Measurements from ENCODE around the gene DOCK1. TPM values are rescaled to one million over a fixed set of nuclear protein-coding genes. Genes with fewer than 3 reads are reported as not detected.

Gene DOCK1
- total and polyA plus RNA-seq, 2 donors (not counting 1 experiment from before 2014, with no cell fraction given) = 20.5 to 91.0 TPM

- no peaks in the 10 kb centered on the region for H4K20me1 ChIP-seq (ENCODE audit: control insufficient read depth, extremely low read depth, insufficient read depth, low read length)
- no peak overlapping the region for H2AFZ ChIP-seq (ENCODE audit: low read length)
- no peak for DNase-seq (ENCODE audit: low read depth in 2 of 2)
- H3K27me3 ChIP-seq (ENCODE audit: control insufficient read depth, insufficient read depth, low read length) = no peaks in the 10 kb centered on the region
- no peak overlapping the region for H3K4me3 ChIP-seq (replicated peaks in 1 of 4; ENCODE audit: control extremely low read depth in 1 of 4, insufficient read depth in 1 of 4, low read depth in 3 of 4, low read length in 4 of 4)
- H3K27ac ChIP-seq (ENCODE audit: insufficient read depth, low read length) = no peak overlapping the region
- no peaks in the 10 kb centered on the region for H3K79me2 ChIP-seq (ENCODE audit: control insufficient read depth, insufficient read depth, low read length)
- no peaks in the 10 kb centered on the region for H3K4me1 ChIP-seq (ENCODE audit: control insufficient read depth, extremely low read depth, insufficient read depth, low read length)
- H3K4me2 ChIP-seq (ENCODE audit: extremely low read depth, insufficient read depth, low read length) = no peak overlapping the region
- H3K36me3 ChIP-seq (ENCODE audit: control insufficient read depth, insufficient read depth, low read length) = no peaks in the 10 kb centered on the region
- H3K9me3 ChIP-seq (ENCODE audit: control insufficient read depth, insufficient read depth, low read depth, low read length) = no peaks in the 10 kb centered on the region
- no peak for TF ChIP-seq EZH2 (IDR thresholded peaks at IDR 0.05; ENCODE audit: low read length, missing control alignments)
- no peak overlapping the region for H3K9ac ChIP-seq (ENCODE audit: insufficient read depth, low read length)
Observed at GRCh38 chr10:127474501-127474900, 569.3 kb downstream of the DOCK1 start.

GRCh38 chr10:127485153-127485857, 580.1 kb downstream of the DOCK1 start:
- Histone ChIP-seq H3K4me3 (replicated peaks in 1 of 4; ENCODE audit: control extremely low read depth in 1 of 4, insufficient read depth in 1 of 4, low read depth in 3 of 4, low read length in 4 of 4) (no peak overlapping the region), H3K9me3 (ENCODE audit: control insufficient read depth, insufficient read depth, low read depth, low read length) (no peaks in the 10 kb centered on the region), H2AFZ (ENCODE audit: low read length) (no peak overlapping the region), H3K36me3 (ENCODE audit: control insufficient read depth, insufficient read depth, low read length) (no peaks in the 10 kb centered on the region), H3K27me3 (ENCODE audit: control insufficient read depth, insufficient read depth, low read length) (no peaks in the 10 kb centered on the region), H3K27ac (ENCODE audit: insufficient read depth, low read length) (no peak overlapping the region), H3K4me1 (ENCODE audit: control insufficient read depth, extremely low read depth, insufficient read depth, low read length) (no peaks in the 10 kb centered on the region), H3K9ac (ENCODE audit: insufficient read depth, low read length) (no peak overlapping the region), H4K20me1 (ENCODE audit: control insufficient read depth, extremely low read depth, insufficient read depth, low read length) (no peaks in the 10 kb centered on the region), H3K4me2 (ENCODE audit: extremely low read depth, insufficient read depth, low read length) (no peak overlapping the region), H3K79me2 (ENCODE audit: control insufficient read depth, insufficient read depth, low read length) (no peaks in the 10 kb centered on the region)
- TF ChIP-seq CTCF (conservative IDR thresholded peaks at IDR 0.05 in 1 of 2, IDR thresholded peaks at IDR 0.05 in 1 of 2; ENCODE audit: low read depth in 1 of 2, low read length in 2 of 2) (no peak), EZH2 (IDR thresholded peaks at IDR 0.05; ENCODE audit: low read length, missing control alignments) (no peak)
- DNase-seq (ENCODE audit: low read depth in 2 of 2) = peak; percentile 46 to 50

GRCh38 chr10:127486355-127486754, 581.1 kb downstream of the DOCK1 start:
- DNase-seq (ENCODE audit: low read depth in 2 of 2) = no peak
- H3K27me3 ChIP-seq (ENCODE audit: control insufficient read depth, insufficient read depth, low read length) = no peaks in the 10 kb centered on the region
- TF ChIP-seq CTCF (conservative IDR thresholded peaks at IDR 0.05 in 1 of 2, IDR thresholded peaks at IDR 0.05 in 1 of 2; ENCODE audit: low read depth in 1 of 2, low read length in 2 of 2) = no peak
- TF ChIP-seq EZH2 (IDR thresholded peaks at IDR 0.05; ENCODE audit: low read length, missing control alignments) = no peak
- no peak overlapping the region for H3K9ac ChIP-seq (ENCODE audit: insufficient read depth, low read length)
- no peaks in the 10 kb centered on the region for H3K9me3 ChIP-seq (ENCODE audit: control insufficient read depth, insufficient read depth, low read depth, low read length)
- no peaks in the 10 kb centered on the region for H3K36me3 ChIP-seq (ENCODE audit: control insufficient read depth, insufficient read depth, low read length)
- no peak overlapping the region for H3K4me2 ChIP-seq (ENCODE audit: extremely low read depth, insufficient read depth, low read length)
- no peak overlapping the region for H3K27ac ChIP-seq (ENCODE audit: insufficient read depth, low read length)
- H3K4me3 ChIP-seq (replicated peaks in 1 of 4; ENCODE audit: control extremely low read depth in 1 of 4, insufficient read depth in 1 of 4, low read depth in 3 of 4, low read length in 4 of 4) = no peak overlapping the region
- no peak overlapping the region for H2AFZ ChIP-seq (ENCODE audit: low read length)
- no peaks in the 10 kb centered on the region for H3K4me1 ChIP-seq (ENCODE audit: control insufficient read depth, extremely low read depth, insufficient read depth, low read length)
- no peaks in the 10 kb centered on the region for H3K79me2 ChIP-seq (ENCODE audit: control insufficient read depth, insufficient read depth, low read length)
- H4K20me1 ChIP-seq (ENCODE audit: control insufficient read depth, extremely low read depth, insufficient read depth, low read length) = no peaks in the 10 kb centered on the region

All from fibroblast of lung (primary cell).